D721Med (cell line): Measurements from ENCODE around the gene SLC48A1.

ENCODE experiments used
- DNase-seq: peaks from one replicate; pipeline ENCODE4 v3.0.0; 2011; ENCODE audit warnings: low spot score; ENCODE audit not compliant: insufficient read length
- FAIRE-seq: peaks from 2 replicates; lab custom pipeline; 2011; peaks lifted over from hg19 to GRCh38; lab: Jason Lieb, UNC
- CTCF ChIP-seq: IDR thresholded peaks from 2 replicates; pipeline ENCODE4 v1.5.1; 2012; ENCODE audit warnings: mild to moderate bottlenecking, control low read depth; ENCODE audit not compliant: insufficient read depth; ENCODE audit errors: missing control alignments

Gene SLC48A1

GRCh38 chr12:47783024-47783755 is 10.2 kb downstream of the SLC48A1 start:
- DNase-seq (no peak), FAIRE-seq (no peak)
- TF ChIP-seq CTCF = no peak

- TF ChIP-seq CTCF = no peak
- FAIRE-seq (no peak), DNase-seq (no peak)
Measured at GRCh38 chr12:47783821-47784819, 11.1 kb downstream of the SLC48A1 start.

- FAIRE-seq = no peak
- DNase-seq = no peak
- no peak for TF ChIP-seq CTCF
Measured at GRCh38 chr12:47785036-47785886, 12.2 kb downstream of the SLC48A1 start.

- TF ChIP-seq CTCF = no peak
- FAIRE-seq = no peak
- no peak for DNase-seq
Measured at GRCh38 chr12:47785887-47786661, 13.0 kb downstream of the SLC48A1 start.

GRCh38 chr12:47786662-47787280 is 13.7 kb downstream of the SLC48A1 start:
- TF ChIP-seq CTCF = no peak
- DNase-seq = no peak

More at GRCh38 chr12:47786662-47787280, 13.7 kb downstream of the SLC48A1 start:
- FAIRE-seq = no peak
